Skeletal muscle tissue (tissue), 1 donor: ENCODE results near the gene CAPRIN2. TPM values are rescaled to one million over a fixed set of nuclear protein-coding genes. Genes with fewer than 3 reads are reported as not detected.

Experiments used
- total RNA-seq: library from RNA; depleted of rRNA; stranded (reverse); fragments of >200 nt; gene quantifications from one replicate; pipeline ENCODE4 v1.2.3, GENCODE V29; 2014

CAPRIN2 gene
- total RNA-seq, 1 donor from 2014 or later: 15.7 TPM

Other genes starting within 250 kb of the CAPRIN2 start
- gene IPO8, start 59.1 kb downstream of the CAPRIN2 start, total RNA-seq: 40.7 TPM
- 7.3 TPM for gene TSPAN11, start 171.8 kb upstream of the CAPRIN2 start, total RNA-seq